DOHH2 (cell line): ENCODE data around the gene ITPRIP.

Source experiments
- CTCF ChIP-seq: fragments of 200-600 bp; sonication (generic); IDR thresholded peaks from one replicate; pipeline ENCODE4 v1.5.1; 2014; ENCODE audit warnings: antibody characterized with exemption, mild to moderate bottlenecking, low read depth, low read length; ENCODE audit not compliant: poor library complexity, severe bottlenecking
- EZH2phosphoT487 ChIP-seq: fragments of 200-600 bp; sonication (generic); IDR thresholded peaks from 2 replicates; pipeline ENCODE4 v1.6.1; 2017; ENCODE audit warnings: borderline replicate concordance, mild to moderate bottlenecking, antibody characterized with exemption, low read length, moderate library complexity, mixed read lengths

DNA sequence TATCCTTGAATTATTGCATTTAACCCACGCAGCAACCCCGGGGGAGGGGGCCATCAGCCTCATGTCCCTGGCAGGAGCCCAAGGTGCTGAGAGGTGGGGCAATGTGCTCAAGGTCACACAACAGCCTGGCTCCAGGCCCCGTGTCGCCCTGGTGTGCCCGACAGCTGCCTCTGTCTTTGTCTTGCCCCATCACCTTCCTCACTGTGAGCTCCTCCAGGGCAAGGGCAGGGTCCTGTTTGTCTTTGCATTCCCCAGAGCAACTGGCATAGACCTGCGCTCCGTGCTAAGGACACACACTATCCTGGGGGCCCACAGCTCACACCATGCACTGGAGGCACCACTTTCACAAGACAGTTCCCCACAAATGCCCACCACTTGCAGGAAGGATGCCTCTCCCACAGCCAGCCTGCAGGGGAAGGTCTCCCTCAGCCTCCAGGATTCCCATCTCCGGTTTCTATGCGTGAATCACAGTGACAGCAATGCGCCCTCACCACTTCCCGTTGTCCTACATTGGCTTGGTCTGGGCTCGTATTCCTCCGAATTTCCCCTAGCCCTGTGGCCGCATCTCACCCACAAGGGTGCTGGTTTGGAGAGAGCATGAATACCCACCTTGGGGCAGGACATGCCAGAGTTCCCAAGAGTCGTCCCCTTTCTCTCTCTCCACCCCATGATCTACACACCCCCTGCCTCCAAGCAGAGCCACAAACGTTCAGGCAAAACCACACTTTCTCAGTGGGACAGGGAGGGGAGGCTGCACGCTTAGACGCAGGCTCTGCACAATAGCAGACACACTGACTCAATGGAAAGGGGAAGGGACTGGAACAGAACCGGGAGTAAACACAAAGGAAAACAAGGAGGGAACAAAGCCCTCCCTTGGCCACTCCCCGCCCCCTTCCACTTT lies 10.3 kb downstream of the ITPRIP start:
- no peak for TF ChIP-seq CTCF
- no peak for TF ChIP-seq EZH2phosphoT487
